ENCODE results near the gene PAIP2.
"Not testable (repeated sequence)": the region's sequence is repeated elsewhere in the genome, so short reads cannot be mapped to it uniquely, and the experiment has no call there.

PAIP2 gene

DNA sequence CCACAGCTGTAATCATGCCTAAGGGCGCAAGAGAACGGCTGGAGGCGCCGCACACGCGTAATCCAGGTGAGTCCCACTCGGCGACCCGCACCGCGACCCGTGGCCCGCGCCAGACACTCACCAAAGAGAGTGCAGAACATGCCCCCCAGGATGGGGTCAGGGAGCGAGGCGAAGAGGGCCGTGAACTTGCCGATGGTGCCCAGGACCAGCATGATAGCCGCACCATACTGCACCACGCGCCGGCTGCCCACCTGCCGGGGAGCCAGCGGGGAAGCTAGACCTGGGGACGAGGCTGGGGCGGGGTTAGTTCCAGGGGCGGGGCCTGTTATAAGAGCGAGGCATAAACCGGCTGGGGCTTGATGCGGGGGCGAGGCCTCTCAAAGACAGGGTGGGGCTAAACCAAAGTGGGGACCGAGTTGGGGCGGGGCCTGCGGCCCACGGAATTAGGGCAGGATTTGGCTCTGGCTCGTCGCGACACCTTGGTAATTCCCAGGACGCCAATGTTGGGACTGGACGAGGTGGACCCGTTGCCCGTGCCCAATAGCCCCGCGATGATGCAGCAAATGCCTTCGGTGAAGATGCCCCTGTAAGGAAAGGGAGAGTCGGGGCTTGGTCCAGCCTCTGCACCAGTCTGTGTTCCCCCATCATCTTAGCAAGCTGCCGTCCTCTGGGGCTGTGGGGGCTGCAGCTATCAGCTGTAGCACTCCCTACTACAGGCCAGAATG, 36.6 kb downstream of the PAIP2 start:
- DNase-seq (ENCODE audit: low spot score) = no peak

DNA sequence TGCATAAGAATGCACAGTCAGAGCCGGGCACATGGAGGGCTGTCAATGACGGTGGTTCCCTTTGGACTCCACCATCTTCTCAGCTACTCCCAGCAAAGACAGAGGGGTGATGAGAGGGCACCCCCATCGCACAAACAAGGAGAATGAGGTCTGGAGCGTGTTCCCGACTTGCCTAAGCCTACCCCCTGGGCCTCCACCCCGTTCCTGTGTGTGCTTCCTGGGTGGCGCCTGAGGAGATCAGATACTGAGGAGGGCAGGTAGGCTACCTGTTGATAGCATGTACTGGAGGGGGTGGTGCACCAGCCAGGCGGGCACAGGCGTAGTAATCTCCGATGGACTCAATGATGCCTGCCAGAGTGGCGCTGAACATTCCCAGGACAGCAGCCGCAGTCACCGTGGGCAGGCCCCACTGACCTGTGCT, 37.3 kb downstream of the PAIP2 start:
- DNase-seq (ENCODE audit: low spot score) = no peak

DNA sequence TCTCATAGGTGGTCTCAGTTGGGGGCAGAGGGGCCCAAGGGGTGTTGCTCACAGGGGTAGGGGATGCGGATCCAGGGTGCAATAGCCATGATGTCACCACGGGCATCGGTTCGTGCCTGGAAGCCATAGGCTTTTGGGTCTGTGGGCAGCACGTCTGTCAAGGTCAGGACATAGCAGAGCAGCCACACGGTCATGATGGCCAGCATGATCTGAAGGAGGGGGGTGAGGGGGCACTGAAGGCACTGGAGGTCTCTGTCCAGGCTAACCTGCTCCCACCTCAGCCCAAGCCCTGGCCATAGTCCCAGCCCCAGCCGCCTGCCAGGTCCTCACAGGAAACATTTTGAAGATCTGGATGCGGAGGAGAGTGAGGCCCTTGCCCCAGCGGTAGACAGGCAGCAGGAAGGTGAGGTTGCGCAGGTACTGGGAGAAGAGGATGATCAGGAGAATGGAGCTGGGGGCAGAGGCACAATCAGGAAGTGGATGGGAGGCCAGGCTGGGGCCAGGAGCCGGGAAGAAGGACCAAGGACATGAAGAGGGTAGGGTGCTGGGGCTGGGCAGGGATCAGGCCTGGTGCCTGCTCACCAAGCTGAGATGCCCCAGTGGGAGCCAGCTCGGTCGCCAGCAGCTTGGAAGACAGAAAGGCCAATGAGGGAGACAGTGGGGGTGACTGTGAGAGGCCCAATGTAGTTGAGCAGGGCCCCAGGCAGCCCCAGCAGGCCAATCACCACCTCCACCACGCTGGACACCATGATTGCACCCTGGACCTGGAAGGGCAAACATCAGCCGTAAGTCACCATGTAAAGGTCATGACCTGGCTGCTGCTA, 38.2 kb downstream of the PAIP2 start:
- no peak for DNase-seq (ENCODE audit: low spot score)

DNA sequence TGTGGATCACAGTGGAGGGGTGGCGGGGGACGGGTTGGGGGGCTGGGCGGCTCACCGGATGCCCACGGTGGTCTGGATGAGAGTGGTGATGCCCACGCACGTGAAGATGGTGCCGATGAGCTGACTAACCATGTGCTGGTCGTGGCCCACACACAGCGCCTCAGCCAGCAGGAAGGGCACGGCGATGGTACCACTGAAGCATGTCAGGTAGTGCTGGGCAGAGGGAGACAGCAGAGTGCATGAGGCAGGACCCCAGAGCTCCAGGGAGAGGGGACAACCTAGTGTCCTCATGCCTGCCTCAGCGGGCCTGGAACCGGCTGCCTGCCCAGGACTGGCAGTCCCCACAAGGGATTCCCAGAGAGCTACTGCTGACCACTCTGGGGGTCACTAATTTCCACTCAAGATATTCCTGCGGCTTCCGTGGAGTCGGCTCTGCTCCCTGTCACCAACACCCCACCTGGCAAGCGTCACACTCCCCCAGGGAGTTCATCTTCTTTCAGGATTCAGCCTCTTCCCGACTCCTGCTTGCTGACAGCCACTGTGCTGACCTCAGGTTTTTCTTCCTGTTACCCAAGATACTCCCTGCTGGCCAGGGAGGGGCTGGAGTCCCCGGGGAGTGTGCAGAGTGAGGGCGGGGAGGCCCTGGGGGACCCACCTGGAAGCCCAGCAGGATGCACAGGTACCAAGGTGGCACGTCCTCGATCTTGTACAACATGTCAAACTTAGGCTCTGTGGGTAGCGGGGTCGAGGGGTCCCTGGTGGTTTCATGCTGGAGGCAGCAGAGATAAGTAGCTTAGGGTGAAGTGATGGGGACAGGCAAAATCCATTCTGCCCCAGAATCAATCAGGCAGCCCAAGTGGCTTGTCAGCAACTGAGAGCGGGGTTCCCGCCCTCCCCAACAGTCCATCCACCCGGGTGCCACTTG, 40.4 kb downstream of the PAIP2 start:
- DNase-seq (ENCODE audit: low spot score) = no peak

DNA sequence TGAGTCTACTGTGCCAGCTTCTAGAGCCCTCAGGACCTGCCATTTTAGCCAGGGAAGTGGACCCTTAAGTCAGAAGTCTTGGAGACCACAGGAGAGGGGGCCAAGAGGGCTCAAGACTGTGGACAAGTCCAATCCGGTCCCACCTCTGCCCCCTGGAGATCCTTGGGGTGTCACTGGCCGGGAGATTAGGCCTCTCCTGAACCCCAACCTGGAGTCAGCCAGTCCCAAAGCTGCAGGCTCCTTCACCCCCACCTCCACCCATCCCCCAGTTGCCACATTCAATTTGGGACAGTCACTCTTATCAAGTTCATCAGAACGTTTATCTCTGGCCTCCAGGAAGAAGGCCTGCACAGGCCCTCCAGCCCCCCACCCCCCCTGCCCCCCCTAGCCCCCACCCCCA, 41.2 kb downstream of the PAIP2 start:
- DNase-seq (ENCODE audit: low spot score) = no peak

DNA sequence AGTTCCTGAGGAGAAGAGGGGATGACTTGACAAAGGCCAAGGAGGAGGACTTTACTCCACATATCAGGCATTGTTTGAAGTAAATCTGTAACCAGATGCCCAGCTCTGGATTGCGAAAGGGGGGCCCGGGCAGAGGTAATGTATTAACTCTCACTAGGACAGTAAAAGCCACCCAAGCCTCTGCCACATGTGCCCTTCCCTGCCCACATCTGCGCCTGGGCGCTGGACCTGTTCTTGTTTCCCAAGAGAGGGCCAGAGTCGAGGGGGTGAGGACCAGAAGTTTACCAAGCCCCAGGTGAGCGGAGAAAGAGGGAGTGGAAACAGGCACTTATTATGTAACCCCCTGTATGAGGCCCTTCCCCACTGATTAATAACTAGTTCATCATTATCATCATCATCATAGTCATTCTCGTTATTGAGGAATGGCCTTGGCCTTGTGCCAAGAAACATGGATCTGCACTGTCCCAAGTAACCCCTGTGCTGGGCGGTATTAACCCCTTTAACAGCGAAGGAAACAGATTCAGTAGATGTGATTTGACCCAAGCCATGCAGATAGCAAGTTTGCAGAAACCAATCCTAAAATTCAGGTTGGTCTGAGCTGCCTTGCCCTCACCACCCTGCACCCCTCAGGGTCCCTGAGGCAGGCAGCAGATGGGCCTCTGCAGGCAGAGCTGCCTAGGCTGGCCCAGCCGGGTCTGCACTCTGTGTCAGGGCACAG, 41.8 kb downstream of the PAIP2 start, which contains the start of gene SLC23A1:
Gene SLC23A1 (minus strand): TSS at position 23 of the 718 bp plus-strand sequence. CDS start 44 bp downstream, outside the sequence.
- DNase-seq (ENCODE audit: low spot score) = no peak

DNA sequence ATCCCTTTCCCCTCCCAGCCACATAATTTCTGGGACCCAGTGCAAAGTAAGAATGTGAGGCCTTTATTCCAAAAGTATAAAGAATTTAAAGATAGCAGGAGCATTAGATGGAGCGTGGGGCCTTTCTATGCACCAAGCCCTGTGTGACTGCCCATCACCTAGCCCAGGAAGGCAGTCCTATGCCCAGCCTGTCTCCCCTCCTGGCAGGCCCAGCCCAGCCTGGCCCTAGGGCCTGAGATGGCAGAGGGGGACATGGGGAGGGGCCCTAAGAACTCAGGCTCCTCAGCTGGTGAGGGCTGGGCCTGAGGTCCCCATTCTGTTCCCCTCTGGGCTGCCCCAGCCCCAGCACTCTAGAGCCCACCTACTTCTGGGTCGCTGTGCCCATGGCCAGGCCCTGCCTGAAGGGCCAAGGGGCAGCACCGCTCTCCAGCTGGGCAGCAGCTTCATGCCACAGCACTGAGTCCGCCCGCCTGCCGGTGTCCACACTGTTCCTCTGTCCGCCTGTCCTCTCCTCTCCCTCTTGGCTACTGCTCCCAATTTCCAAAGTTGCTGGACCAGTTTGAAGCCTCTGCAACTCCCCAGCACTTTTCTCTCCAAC, 42.4 kb downstream of the PAIP2 start:
- no peak for DNase-seq (ENCODE audit: low spot score)

DNA sequence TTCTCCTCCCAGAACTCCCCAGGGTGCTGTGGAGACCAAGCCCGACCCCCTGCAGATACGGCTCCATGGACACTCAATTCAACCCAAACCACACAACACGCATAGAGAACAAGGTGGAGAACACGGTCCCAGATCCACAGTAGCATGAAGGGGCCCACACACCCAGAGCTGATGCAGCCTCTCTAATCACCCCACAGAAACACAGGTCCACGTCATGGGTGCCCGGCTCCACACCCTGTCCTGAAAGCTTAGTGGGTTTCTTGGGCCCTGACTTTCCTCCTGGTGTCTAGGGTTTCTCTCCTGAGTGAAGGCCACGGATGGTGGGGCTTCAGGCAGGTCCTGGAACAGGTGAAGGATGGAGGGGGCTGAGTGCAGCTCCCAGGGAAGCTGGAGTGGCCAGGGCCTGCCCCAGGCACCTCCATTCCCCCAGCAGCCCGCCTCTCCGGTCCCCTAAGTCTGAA, 43.0 kb downstream of the PAIP2 start:
- no peak for DNase-seq (ENCODE audit: low spot score)

DNA sequence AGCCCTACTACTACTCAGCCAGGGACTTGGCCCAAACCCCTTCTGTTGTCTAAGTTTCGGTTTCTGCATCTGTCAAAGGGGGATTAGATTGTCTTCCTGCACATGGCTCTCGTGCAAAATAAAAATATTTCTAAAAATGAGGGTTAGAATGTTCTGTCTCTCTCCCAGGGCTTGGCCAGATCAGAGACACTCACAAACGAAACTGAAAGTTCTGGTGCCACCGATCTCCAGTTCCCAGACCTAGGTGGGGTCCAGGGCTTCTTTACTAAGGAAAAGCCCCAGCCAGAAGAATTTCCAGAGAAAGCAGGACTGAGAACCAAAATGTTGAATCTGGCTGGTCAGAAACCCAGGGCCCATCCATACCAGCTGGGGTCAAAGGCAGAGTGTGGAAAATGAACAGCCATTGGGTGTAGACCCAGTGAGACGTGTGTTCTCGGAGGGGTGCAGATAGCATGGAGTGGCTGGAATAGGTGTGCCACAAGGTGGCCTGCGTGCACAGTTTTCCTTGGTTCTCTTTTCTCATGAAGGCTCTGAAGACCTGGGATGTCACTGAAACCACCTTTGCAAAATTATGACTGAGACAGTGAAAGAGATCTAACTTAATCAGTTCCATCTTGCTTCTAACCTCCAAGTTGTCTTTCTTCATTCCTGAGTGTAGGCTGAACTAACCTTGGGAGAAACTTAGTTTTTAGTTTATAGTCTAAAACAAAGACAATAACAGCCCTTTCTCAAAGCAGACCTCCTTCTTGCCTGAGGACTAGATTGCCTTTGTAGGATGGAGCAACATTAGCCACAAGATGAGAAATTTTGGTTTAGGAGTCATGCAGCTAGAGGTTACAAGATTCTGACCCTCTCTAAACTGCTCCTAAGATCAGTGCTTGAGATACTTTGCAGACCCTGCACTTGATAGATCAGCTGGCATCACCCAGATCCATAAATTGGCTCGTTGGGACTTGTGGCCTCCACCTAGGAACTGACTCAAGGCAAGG, 43.7 kb downstream of the PAIP2 start:
- no peak for DNase-seq (ENCODE audit: low spot score)

DNA sequence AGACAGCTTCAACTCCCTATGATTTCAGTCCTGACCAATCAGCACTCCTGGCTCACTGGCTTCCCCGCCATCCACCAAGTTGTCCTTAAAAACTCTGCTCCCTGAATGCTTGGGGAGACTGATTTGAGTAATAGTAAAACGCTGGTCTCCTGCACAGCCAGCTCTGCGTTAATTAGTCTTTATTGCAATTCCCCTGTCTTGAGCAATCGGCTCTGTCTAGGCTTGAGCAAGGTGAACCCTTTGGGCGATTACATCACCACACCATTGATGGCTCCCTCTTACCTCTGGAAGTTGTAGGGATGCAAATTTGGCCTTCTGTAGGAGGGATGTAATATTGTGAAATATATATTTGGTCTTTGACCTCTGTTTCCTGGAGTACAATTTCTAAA, 44.4 kb downstream of the PAIP2 start:
- DNase-seq (ENCODE audit: low spot score) = no peak

DNA sequence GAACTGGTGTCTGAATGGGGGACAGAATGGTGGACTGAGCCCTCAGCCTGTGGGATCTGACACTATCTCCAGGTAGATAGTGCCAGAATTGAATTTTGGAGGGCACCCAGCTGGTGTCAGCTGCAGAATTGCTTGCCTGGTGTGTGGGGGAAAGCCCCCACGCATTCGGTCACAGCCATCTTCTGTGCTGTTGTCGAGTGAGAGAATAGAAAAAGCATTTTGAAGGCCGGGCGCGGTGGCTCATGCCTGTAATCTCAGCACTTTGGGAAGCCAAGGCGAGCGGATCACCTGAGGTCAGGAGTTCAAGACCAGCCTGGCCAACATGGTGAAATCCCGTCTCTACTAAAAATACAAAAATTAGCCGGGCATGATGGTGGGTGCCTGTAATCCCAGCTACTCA, 45.3 kb downstream of the PAIP2 start:
- DNase-seq (ENCODE audit: low spot score) = not testable (repeated sequence)

DNA sequence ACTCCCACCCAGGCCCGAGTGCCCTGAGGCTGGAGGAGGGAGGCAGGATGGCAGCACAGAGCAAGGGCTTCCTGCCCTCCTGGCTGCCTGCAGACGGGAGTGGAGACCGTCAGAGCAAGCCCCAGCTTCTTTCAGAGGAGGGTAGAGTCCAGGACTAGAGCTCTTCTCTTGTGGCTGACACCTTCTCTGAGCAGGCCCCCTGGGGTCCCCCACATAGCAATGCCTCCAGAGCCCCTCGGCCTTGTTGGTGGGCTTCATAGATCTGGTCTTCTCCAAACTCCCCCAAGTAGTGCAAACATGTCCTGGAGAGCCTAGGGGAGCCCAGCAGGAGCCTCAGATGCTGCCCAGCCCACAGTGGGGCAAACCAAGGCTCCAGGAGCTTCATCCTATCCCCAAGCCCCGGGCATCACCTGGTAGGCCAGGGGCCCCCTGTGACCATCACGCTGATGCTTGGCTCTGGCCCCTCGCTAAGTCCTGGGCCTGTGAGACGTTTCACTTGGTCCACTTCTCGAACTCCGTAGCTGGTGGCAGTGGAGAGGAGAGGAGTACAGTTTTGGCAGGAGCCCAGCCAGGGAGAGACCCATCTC, 46.0 kb downstream of the PAIP2 start:
- DNase-seq (ENCODE audit: low spot score) = no peak

DNA sequence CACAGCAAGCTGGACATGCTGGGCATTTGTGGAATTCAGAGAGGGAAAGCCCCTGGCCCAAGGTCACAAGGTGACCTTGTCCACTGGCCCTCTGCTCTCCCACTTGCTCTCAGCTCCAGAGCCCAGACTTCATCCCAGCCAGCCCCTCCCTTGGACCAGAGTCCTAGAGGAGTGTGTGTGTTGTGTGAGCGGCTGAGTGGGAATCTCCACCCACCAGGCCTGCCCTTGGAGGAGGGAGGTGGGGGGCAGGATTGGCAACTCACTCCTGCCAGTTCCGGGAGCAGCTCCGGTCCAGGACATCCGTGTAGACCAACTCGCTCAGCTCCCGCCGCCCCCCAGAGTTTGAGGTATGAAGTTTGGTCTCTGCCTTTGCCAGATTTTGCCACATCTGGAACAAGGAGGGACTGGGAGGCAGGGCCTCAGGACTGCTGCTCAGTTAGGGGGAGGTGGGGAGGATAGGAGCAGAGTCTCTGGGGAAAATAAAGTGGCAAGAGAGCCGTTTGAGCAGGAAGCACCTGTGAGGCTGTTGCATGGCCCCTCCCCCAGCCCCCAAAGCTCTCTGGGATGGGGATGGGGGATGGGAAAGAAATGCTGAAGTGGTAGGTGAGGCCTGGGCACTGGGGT, 46.7 kb downstream of the PAIP2 start:
- no peak for DNase-seq (ENCODE audit: low spot score)

DNA sequence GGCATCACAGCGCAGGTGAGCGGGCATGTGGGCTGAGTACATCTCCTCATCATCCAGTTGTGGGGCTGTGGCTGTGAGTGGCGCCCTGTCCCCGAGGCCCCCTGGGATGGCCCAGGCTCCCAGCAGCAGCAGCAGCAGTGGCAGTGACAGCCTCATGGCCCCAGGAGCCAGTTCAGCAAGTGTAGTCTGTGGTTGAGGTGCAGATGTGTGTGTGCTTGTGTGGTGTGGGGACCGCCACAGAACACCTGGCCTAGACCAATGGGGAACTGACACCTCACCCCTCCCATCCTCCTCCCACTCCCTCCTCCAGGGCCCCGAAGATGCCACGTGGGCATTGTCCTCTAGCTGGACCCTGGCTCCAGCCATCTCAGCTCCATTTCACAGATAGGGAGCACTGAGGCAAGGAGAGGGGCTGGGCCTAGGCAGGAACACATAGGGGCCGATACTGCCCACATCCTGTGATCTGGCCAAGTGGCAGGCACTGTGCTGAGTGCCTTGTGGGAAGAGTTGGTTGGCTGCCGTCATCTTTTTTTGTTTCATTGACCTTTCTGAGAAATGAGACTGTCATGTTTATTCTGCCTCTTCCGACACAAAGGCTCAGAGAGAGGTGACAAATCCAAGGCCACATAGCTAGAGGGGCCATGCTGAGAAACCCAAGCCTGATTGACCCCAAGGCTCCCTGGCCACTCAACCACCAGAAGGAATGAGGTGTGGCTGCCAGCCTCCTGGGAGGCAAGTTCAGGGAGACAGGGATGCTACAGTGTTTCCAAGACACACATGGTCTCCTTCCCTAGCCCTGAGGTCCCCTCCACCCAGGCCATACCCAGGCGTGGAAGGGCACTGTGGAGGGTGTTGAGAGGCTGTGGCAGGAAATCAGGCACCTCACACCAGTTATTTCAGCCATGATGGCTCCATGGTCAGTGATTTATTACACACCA, 48.3 kb downstream of the PAIP2 start, which contains the start of gene MZB1:
Gene MZB1 (minus strand): TSS at position 213 of the 938 bp plus-strand sequence. CDS start 57 bp downstream, at position 156.
- no peak for DNase-seq (ENCODE audit: low spot score)

DNA sequence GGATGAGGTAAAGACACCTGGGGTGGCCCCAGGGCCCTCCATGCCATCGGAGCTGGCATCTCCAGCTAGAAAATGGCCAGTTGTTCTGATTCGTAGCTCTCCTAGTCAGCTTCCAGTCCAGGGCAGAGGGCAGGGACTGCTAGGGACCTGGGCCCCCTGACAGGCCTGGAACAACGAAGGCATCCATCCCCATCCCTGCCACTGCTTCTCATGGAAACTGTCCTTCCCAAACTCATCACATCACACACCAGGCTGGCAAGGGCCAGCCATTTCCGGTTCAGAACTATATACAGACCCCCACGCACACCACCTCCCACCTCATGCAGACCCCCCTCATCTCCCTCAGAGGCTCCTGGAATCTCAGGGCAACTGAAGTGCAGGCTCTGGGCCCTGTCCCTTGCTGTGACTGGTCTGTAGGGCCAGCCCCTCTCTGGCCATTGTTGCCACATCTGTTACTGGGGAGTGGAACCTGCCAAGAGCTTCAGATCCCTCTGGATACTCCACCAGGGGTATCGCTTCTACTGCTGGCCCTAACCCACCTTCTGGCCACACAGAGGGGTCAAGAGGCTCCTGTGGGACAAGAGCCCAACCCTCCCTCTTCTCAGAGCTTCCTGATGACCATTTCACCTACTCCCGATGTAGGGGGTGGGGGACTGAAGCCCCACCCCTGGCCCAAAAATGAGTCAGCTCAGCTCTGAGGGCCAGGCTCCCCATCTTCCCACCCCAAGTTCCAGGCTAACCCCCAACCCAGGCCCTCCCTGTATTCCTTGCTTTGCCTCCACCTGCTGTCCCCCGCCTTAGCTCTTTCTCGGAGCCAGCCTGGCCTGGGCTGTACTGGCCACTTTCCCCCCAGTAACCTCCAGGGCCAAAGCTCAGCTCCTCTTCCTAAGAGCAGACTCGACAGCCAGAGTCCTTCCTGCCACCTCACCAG, 49.2 kb downstream of the PAIP2 start:
- DNase-seq (ENCODE audit: low spot score) = no peak

DNA sequence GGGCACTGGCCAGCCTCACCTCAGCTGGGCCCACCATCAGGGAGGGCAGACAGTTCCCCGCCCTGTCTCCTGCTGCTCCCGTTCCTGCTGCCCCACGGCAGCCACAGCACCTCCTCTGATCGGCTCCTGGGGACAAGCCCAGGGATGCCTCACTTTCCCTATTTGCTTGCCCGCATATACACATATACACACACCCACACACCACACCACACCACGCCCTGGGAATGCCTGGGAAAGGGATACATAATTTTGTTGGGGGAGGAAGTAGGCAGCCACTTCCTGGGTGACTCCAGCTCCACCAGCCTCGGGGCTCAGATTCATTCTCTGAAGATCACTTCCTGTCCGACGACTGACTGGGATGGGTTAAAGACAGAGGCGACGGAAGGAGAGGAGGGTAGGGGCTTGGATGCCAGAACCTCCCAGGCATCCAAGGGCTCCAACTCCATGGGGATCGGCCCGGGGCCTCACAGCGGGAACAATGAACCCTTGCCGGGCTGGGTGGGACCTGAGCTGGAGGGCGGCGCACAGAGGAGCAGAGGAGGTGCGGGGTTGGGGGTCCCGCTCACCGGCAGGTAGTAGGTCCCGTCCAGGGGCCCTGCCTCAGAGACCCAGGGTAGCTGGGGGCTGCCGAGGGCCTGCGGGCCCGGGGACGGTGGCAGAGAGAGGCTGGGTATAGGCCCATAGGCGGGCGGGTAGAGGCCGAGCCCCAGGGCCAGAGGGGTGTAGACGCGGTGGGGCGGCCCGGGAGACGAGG, 50.1 kb downstream of the PAIP2 start:
- no peak for DNase-seq (ENCODE audit: low spot score)

Data from left forelimb (tissue), 1 donor.